ENCODE data around the gene POU2F1.

Gene POU2F1

GRCh38 chr1:167367705-167368104 is 147.0 kb downstream of the POU2F1 start:
- no peak for DNase-seq (ENCODE audit: low read depth)

- DNase-seq (ENCODE audit: low read depth): no peak
Observed at GRCh38 chr1:167369175-167369574, 148.5 kb downstream of the POU2F1 start.

- no peak for DNase-seq (ENCODE audit: low read depth)
Observed at GRCh38 chr1:167369933-167370332, 149.2 kb downstream of the POU2F1 start.

GRCh38 chr1:167371030-167371429 is 150.3 kb downstream of the POU2F1 start:
- no peak for DNase-seq (ENCODE audit: low read depth)

- DNase-seq (ENCODE audit: low read depth): no peak
Observed at GRCh38 chr1:167373398-167373797, 152.7 kb downstream of the POU2F1 start.

GRCh38 chr1:167373986-167374385 is 153.3 kb downstream of the POU2F1 start:
- DNase-seq (ENCODE audit: low read depth): no peak

- no peak for DNase-seq (ENCODE audit: low read depth)
Observed at GRCh38 chr1:167375949-167376348, 155.3 kb downstream of the POU2F1 start.

- no peak for DNase-seq (ENCODE audit: low read depth)
Observed at GRCh38 chr1:167387251-167387910, 166.7 kb downstream of the POU2F1 start.

- DNase-seq (ENCODE audit: low read depth): no peak
Observed at GRCh38 chr1:167388976-167389375, 168.3 kb downstream of the POU2F1 start.

- DNase-seq (ENCODE audit: low read depth): no peak
Observed at GRCh38 chr1:167392200-167392696, 171.6 kb downstream of the POU2F1 start.

- no peak for DNase-seq (ENCODE audit: low read depth)
Observed at GRCh38 chr1:167400359-167400953, 179.8 kb downstream of the POU2F1 start.

GRCh38 chr1:167401260-167401873 is 180.7 kb downstream of the POU2F1 start:
- peak; percentile 14 for DNase-seq (ENCODE audit: low read depth)

- DNase-seq (ENCODE audit: low read depth): no peak
Observed at GRCh38 chr1:167404161-167404888, 183.6 kb downstream of the POU2F1 start.

GRCh38 chr1:167404908-167405307 is 184.2 kb downstream of the POU2F1 start:
- DNase-seq (ENCODE audit: low read depth): no peak

GRCh38 chr1:167408355-167408754 is 187.7 kb downstream of the POU2F1 start:
- no peak for DNase-seq (ENCODE audit: low read depth)

- DNase-seq (ENCODE audit: low read depth): no peak
Observed at GRCh38 chr1:167409183-167409582, 188.5 kb downstream of the POU2F1 start.

- DNase-seq (ENCODE audit: low read depth): no peak
Observed at GRCh38 chr1:167412072-167412471, 191.4 kb downstream of the POU2F1 start.

- no peak for DNase-seq (ENCODE audit: low read depth)
Observed at GRCh38 chr1:167412920-167413319, 192.2 kb downstream of the POU2F1 start.

- no peak for DNase-seq (ENCODE audit: low read depth)
Observed at GRCh38 chr1:167413328-167413727, 192.6 kb downstream of the POU2F1 start.

- DNase-seq (ENCODE audit: low read depth): no peak
Observed at GRCh38 chr1:167416506-167416905, 195.8 kb downstream of the POU2F1 start.

- no peak for DNase-seq (ENCODE audit: low read depth)
Observed at GRCh38 chr1:167418391-167418790, 197.7 kb downstream of the POU2F1 start.

GRCh38 chr1:167419245-167419644 is 198.6 kb downstream of the POU2F1 start:
- DNase-seq (ENCODE audit: low read depth): no peak

- no peak for DNase-seq (ENCODE audit: low read depth)
Observed at GRCh38 chr1:167420510-167420909, 199.8 kb downstream of the POU2F1 start.

Data from stimulated activated CD8-positive, alpha-beta memory T cell treated with anti-CD3 and anti-CD28 coated beads, Interleukin-7, amount 100 ng/mL, for 24 hours (primary cell).